GM15510 (cell line): ENCODE measurements around the gene MDGA2.

ENCODE experiments used
- POLR2A ChIP-seq: IDR thresholded peaks from 3 replicates; pipeline ENCODE4 v1.6.1; 2011; ENCODE audit warnings: borderline replicate concordance; ENCODE audit not compliant: insufficient read length; ENCODE audit errors: extremely low read depth

Gene MDGA2

GRCh38 chr14:46951103-46951502, 724.3 kb downstream of the MDGA2 start:
- TF ChIP-seq POLR2A = no peak

- no peak for TF ChIP-seq POLR2A
These were observed 734.8 kb downstream of the MDGA2 start for GRCh38 chr14:46940611-46941010.

- no peak for TF ChIP-seq POLR2A
These were observed 754.9 kb downstream of the MDGA2 start for GRCh38 chr14:46920542-46920941.

DNA sequence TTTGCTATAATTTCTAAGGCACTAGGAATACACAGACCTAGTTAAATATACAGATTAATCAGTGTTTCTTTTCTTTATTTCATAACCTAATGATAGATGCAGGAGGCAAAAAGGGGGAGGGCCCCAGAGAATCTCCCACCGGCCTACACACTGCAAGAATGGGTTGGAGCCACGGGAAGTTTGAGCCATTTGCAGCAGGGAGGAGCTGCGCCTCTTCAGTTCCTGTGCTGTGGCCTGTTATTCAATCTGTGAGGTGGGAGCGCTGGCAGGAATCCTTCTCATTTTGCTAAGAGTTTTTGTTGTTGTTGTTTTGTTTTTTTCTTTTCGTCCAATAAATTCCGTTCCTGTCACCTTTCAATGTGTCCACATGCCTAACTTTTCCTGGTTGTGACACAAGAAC, 772.6 kb downstream of the MDGA2 start:
- no peak for TF ChIP-seq POLR2A

GRCh38 chr14:46894476-46894875, 780.9 kb downstream of the MDGA2 start:
- TF ChIP-seq POLR2A = no peak

GRCh38 chr14:46887144-46887543, 788.3 kb downstream of the MDGA2 start:
- no peak for TF ChIP-seq POLR2A

GRCh38 chr14:46885566-46885965, 789.8 kb downstream of the MDGA2 start:
- TF ChIP-seq POLR2A = no peak

DNA sequence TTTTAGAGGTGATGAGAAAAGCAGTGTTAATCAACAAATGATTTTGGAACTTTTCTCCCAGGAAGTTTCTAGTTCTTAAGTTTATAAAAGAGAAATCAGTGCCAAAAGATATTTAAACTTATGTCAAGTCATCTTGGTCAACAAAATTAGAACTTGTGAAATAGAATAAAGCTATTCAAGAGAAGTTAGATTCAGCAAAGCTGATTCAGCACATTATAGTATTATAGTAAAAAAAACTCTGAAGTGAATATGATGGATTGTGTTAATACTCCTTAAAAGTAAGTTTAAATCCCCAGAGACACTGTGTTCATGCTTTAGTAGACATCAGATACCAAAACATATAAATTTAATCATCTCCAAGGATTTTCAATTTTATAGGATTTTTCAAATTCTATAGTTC, 813.7 kb downstream of the MDGA2 start:
- TF ChIP-seq POLR2A = no peak

- TF ChIP-seq POLR2A = no peak
These were observed 834.3 kb downstream of the MDGA2 start for GRCh38 chr14:46840944-46841720.

GRCh38 chr14:46820291-46820690, 855.1 kb downstream of the MDGA2 start:
- TF ChIP-seq POLR2A = no peak

DNA sequence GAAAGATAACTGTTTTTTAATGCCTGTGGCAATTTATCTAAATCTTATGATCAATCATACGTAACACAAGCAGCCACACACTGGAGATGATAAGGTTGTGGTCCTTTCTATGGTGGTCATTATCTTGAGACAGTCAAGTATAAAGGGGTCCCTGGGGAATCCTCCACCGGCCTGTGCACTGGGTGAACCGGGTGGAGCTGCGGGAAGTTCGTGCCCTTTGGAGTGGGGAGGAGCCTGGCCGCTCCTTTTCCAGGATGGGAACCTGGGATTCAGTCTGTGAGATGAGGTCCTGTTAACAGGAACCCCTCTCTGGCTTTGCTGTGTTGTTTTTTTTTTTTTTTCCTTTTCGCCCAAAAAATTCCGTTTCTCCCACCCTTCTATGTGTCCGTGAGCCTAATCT, 856.3 kb downstream of the MDGA2 start:
- TF ChIP-seq POLR2A = no peak

GRCh38 chr14:46818147-46818546, 857.3 kb downstream of the MDGA2 start:
- TF ChIP-seq POLR2A = no peak

GRCh38 chr14:46793144-46793543, 882.3 kb downstream of the MDGA2 start:
- no peak for TF ChIP-seq POLR2A
